ENCODE measurements around the gene UBE2G2.

Gene UBE2G2

GRCh38 chr21:44723177-44724131 is 78.2 kb downstream of the UBE2G2 start:
- no peak for DNase-seq

GRCh38 chr21:44722731-44723130 is 78.9 kb downstream of the UBE2G2 start:
- DNase-seq = no peak

- DNase-seq = no peak
These were observed 81.5 kb downstream of the UBE2G2 start for GRCh38 chr21:44720170-44720569.
